GM23338 (cell line): Measurements from ENCODE around the gene HRH2. TPM values are rescaled to one million over a fixed set of nuclear protein-coding genes. Genes with fewer than 3 reads are reported as not detected.

Experiments
- ATAC-seq: fragments of 200-7000 bp; cut with Tn5 transposase; 3 replicates; pipeline ENCODE4 v1.9.1; 2020
- DNase-seq: peaks from one replicate; pipeline ENCODE4 v3.0.0-alpha.2; 2015; ENCODE audit warnings: low spot score
- H2AFZ ChIP-seq: fragments of 200-600 bp; sonication (generic); 2 replicates; pipeline ENCODE4 v1.8.0; 2016; ENCODE audit warnings: antibody characterized with exemption, mild to moderate bottlenecking, moderate library complexity
- H3F3A ChIP-seq: fragments of 200-600 bp; sonication (generic); replicated peaks from 2 replicates; pipeline ENCODE4 v1.8.0; 2017; ENCODE audit warnings: antibody characterized with exemption, mixed run types, low read depth
- H3K27ac ChIP-seq: fragments of 200-600 bp; sonication (generic); 2 replicates; pipeline ENCODE4 v1.6.1; 2016; ENCODE audit warnings: low read depth
- H3K27me3 ChIP-seq: fragments of 200-600 bp; sonication (generic); 2 replicates; pipeline ENCODE4 v1.8.0; 2016; ENCODE audit warnings: mild to moderate bottlenecking, mixed run types, moderate library complexity; ENCODE audit not compliant: insufficient read depth
- H3K36me3 ChIP-seq: fragments of 200-600 bp; sonication (generic); 2 replicates; pipeline ENCODE4 v1.8.0; 2016; ENCODE audit warnings: mild to moderate bottlenecking; ENCODE audit not compliant: insufficient read depth
- H3K4me1 ChIP-seq: fragments of 200-600 bp; sonication (generic); 2 replicates; pipeline ENCODE4 v1.8.0; 2016; ENCODE audit warnings: mild to moderate bottlenecking, moderate library complexity; ENCODE audit not compliant: insufficient read depth
- H3K4me2 ChIP-seq: fragments of 200-600 bp; sonication (generic); 2 replicates; pipeline ENCODE4 v1.7.1; 2017; ENCODE audit warnings: mixed run types
- H3K4me3 ChIP-seq: fragments of 200-600 bp; sonication (generic); 2 replicates; pipeline ENCODE4 v1.6.1; 2016; ENCODE audit warnings: mixed run types
- H3K79me2 ChIP-seq: fragments of 200-600 bp; sonication (generic); replicated peaks from 2 replicates; pipeline ENCODE4 v1.8.0; 2017; ENCODE audit warnings: mild to moderate bottlenecking; ENCODE audit not compliant: insufficient read depth
- H3K9me2 ChIP-seq: fragments of 200-600 bp; sonication (generic); 2 replicates; pipeline ENCODE4 v1.8.0; 2017; ENCODE audit not compliant: insufficient read depth
- H4K20me1 ChIP-seq: fragments of 200-600 bp; sonication (generic); replicated peaks from 2 replicates; pipeline ENCODE4 v1.8.0; 2017; ENCODE audit warnings: mild to moderate bottlenecking; ENCODE audit not compliant: insufficient read depth
- H3K27ac Mint-ChIP-seq: 2 replicates; pipeline ENCODE4 v1.8.0; 2020; ENCODE audit warnings: inconsistent platforms, mild to moderate bottlenecking, moderate library complexity, mixed read lengths
- H3K27me3 Mint-ChIP-seq: 3 replicates; pipeline ENCODE4 v1.8.0; 2022; ENCODE audit warnings: low read depth, mild to moderate bottlenecking, moderate library complexity, mixed read lengths, inconsistent platforms; ENCODE audit not compliant: insufficient read depth, poor library complexity
- H3K36me3 Mint-ChIP-seq: 3 replicates; pipeline ENCODE4 v1.8.0; 2021; ENCODE audit warnings: low read depth, mild to moderate bottlenecking, inconsistent platforms, moderate library complexity, mixed read lengths
- H3K4me1 Mint-ChIP-seq: 3 replicates; pipeline ENCODE4 v1.8.0; 2020; ENCODE audit warnings: mild to moderate bottlenecking, inconsistent platforms, mixed read lengths
- H3K4me3 Mint-ChIP-seq: 3 replicates; pipeline ENCODE4 v1.8.0; 2021; ENCODE audit warnings: moderate library complexity, mild to moderate bottlenecking, inconsistent platforms, mixed read lengths
- H3K9me3 Mint-ChIP-seq: 3 replicates; pipeline ENCODE4 v1.8.0; 2020; ENCODE audit warnings: moderate library complexity, mild to moderate bottlenecking, inconsistent platforms, mixed read lengths
- CREB1 ChIP-seq: fragments of 250-450 bp; sonication (Bioruptor Pico); IDR thresholded peaks from 2 replicates; pipeline ENCODE4 v1.5.0; 2020; ENCODE audit warnings: low read depth, mild to moderate bottlenecking, moderate library complexity
- ETS1 ChIP-seq: IDR thresholded peaks from 2 replicates; pipeline ENCODE4 v1.6.1; 2016; ENCODE audit warnings: antibody characterized with exemption
- EZH2 ChIP-seq: fragments of 200-600 bp; sonication (generic); IDR thresholded peaks from one replicate; pipeline ENCODE4 v1.8.0; 2017; ENCODE audit warnings: antibody characterized with exemption, mild to moderate bottlenecking, low read depth; ENCODE audit not compliant: unreplicated experiment
- EZH2phosphoT487 ChIP-seq: fragments of 200-600 bp; sonication (generic); IDR thresholded peaks from one replicate; pipeline ENCODE4 v1.8.1; 2018; ENCODE audit warnings: antibody characterized with exemption; ENCODE audit not compliant: unreplicated experiment
- JUNB ChIP-seq: IDR thresholded peaks from one replicate; pipeline ENCODE4 v1.6.1; 2016; ENCODE audit warnings: antibody characterized with exemption; ENCODE audit not compliant: unreplicated experiment
- NANOG ChIP-seq: IDR thresholded peaks from 2 replicates; pipeline ENCODE4 v1.6.1; 2016; ENCODE audit warnings: antibody characterized with exemption, borderline replicate concordance
- POLR2AphosphoS5 ChIP-seq: IDR thresholded peaks from 2 replicates; pipeline ENCODE4 v1.6.1; 2016; ENCODE audit warnings: antibody characterized with exemption, low read depth
- REST ChIP-seq: IDR thresholded peaks from one replicate; pipeline ENCODE4 v1.6.1; 2018; ENCODE audit warnings: antibody characterized with exemption; ENCODE audit not compliant: unreplicated experiment
- STAT1 ChIP-seq: IDR thresholded peaks from one replicate; pipeline ENCODE4 v1.6.1; 2016; ENCODE audit warnings: antibody characterized with exemption; ENCODE audit not compliant: unreplicated experiment
- ZNF114 ChIP-seq: fragments of 250-450 bp; sonication (Bioruptor Pico); IDR thresholded peaks from 2 replicates; pipeline ENCODE4 v1.5.0; 2020; ENCODE audit warnings: mild to moderate bottlenecking, moderate library complexity
- ZNF331 ChIP-seq: fragments of 250-450 bp; sonication (Bioruptor Pico); IDR thresholded peaks from 2 replicates; pipeline ENCODE4 v1.5.0; 2020; ENCODE audit warnings: low read depth, mild to moderate bottlenecking, moderate library complexity
- ZNF462 ChIP-seq: fragments of 250-450 bp; sonication (Bioruptor Pico); IDR thresholded peaks from 2 replicates; pipeline ENCODE4 v1.5.0; 2020; ENCODE audit warnings: mild to moderate bottlenecking, moderate library complexity
- polyA plus RNA-seq: library from polyadenylated mRNA; unstranded; fragments of >200 nt; fragmentation: Nextera tagmentation; extraction: Ambion mirVana; gene quantifications from 2 replicates; pipeline ENCODE4 v1.2.1, GENCODE V29; 2016
- total RNA-seq: library from RNA; depleted of rRNA; stranded (reverse); fragments of >200 nt; shearing (Covaris generic); gene quantifications from 2 replicates; pipeline ENCODE4 v1.2.3, GENCODE V29; 2014
- TF ChIP-seq, protein P1 (sequence below), 2 experiments: fragments of 200-600 bp in 1 of 2; sonication (generic) in 1 of 2; conservative IDR thresholded peaks; 2 replicates each; pipeline versions ENCODE4 v1.5.1 to v1.6.1; 2016 to 2017; ENCODE audit warnings: antibody characterized with exemption in 2 of 2, low read depth in 2 of 2, mild to moderate bottlenecking in 2 of 2, moderate library complexity in 1 of 2

Gene HRH2
- total and polyA plus RNA-seq, 2 experiments from 2014 or later = 6.8 to 7.0 TPM

DNA sequence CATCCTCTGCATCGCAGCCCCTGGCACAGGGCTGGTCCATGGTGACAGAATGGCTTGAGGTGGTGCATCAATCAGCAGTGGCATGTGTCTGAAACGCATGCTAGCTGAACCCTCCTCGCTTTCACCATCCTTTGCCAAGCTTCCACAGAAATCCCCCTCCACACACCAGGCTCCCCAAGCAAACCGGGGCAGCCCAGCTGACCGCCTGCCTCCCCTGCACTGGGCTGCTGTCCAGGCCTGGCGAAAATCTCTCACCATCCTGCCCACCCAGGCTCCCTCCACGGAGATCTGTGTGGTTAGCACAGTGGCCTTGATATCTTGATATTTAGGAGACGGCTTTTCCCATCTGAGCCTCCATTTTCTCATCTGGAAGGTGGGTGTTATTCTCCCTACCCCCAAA lies 905 bp upstream of the HRH2 start:
- peaks cover 7% of the 10 kb centered on the region; the same call in 1 of the 2 replicates for H3K9me2 ChIP-seq
- Mint-ChIP-seq H3K4me3 (peak overlapping the region; percentile 88), H3K27me3 (peaks cover 34% of the 10 kb centered on the region), H3K9me3 (peaks cover 4% of the 10 kb centered on the region; the same call in 2 of the 3 replicates), H3K27ac (no peak overlapping the region), H3K36me3 (peaks cover 2% of the 10 kb centered on the region; the same call in 1 of the 3 replicates), H3K4me1 (peaks cover 7% of the 10 kb centered on the region; the same call in 2 of the 3 replicates)
- H3K27ac ChIP-seq = no peak overlapping the region
- peak overlapping the region; percentile 78 for H3K4me2 ChIP-seq
- ATAC-seq (no peak), DNase-seq (no peak)
- peaks cover 3% of the 10 kb centered on the region; the same call in 1 of the 2 replicates for H4K20me1 ChIP-seq
- TF ChIP-seq STAT1 (no peak), NANOG (no peak), POLR2AphosphoS5 (no peak), JUNB (no peak), EZH2 (no peak), ZNF114 (no peak), ZNF331 (CRISPR knock-in tag) (no peak), REST (no peak), EZH2phosphoT487 (no peak), ETS1 (no peak), CREB1 (CRISPR knock-in tag) (no peak), ZNF462 (CRISPR knock-in tag) (no peak)
- TF ChIP-seq, protein P1, sequence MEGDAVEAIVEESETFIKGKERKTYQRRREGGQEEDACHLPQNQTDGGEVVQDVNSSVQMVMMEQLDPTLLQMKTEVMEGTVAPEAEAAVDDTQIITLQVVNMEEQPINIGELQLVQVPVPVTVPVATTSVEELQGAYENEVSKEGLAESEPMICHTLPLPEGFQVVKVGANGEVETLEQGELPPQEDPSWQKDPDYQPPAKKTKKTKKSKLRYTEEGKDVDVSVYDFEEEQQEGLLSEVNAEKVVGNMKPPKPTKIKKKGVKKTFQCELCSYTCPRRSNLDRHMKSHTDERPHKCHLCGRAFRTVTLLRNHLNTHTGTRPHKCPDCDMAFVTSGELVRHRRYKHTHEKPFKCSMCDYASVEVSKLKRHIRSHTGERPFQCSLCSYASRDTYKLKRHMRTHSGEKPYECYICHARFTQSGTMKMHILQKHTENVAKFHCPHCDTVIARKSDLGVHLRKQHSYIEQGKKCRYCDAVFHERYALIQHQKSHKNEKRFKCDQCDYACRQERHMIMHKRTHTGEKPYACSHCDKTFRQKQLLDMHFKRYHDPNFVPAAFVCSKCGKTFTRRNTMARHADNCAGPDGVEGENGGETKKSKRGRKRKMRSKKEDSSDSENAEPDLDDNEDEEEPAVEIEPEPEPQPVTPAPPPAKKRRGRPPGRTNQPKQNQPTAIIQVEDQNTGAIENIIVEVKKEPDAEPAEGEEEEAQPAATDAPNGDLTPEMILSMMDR (conservative IDR thresholded peaks at IDR 0.05; ENCODE audit: low read depth in 2 of 2) = no peak
- H3K36me3 ChIP-seq = no peaks in the 10 kb centered on the region
- H3K79me2 ChIP-seq = no peaks in the 10 kb centered on the region
- no peak overlapping the region for H2AFZ ChIP-seq
- H3F3A ChIP-seq = no peaks in the 10 kb centered on the region
- H3K4me3 ChIP-seq = peak overlapping the region; percentile 94
- peaks cover 19% of the 10 kb centered on the region; the same call in 1 of the 2 replicates for H3K27me3 ChIP-seq
- no peaks in the 10 kb centered on the region for H3K4me1 ChIP-seq
